Measurements from ENCODE around the gene ROR1.

DNA sequence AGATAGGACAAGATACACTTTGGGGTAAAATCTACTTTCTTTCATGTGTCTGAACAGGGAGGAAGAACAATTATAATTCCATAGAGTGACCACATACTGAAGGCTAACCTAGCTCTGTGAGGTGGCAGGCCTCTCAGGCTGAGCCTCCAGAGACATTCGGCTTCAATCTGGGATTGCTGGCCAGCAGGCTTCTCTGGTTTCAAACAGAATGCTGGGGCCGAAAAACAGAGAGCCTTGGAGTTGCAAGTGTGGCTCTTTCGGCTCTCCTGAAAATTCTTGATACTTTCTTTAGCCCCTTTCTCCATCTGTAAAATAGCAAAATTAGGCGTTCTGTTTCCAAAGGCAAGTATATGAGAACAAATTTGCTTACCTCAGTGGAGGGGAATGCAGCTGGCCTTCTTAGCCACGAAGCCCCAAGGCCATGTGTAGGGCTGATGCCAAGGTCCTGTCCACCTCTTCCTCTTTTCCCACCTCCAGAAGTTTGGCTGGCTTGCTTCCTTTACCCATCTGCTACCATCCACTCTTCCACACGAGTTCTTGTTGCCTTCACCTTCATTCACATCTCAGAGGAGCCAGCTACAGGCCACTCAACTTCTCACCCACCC, 399.6 kb downstream of the ROR1 start:
- TF ChIP-seq CTCF (IDR thresholded peaks at IDR 0.05) = no peak
- no peak for TF ChIP-seq EZH2phosphoT487 (IDR thresholded peaks at IDR 0.05)

Data from neural progenitor cell (in vitro differentiated cells).